Measurements from ENCODE around the gene DGCR2.

GRCh38 chr22:19114984-19115552 lies 7.1 kb downstream of the DGCR2 start:
- TF ChIP-seq CTCF (IDR thresholded peaks at IDR 0.05; ENCODE audit: control extremely low read depth in 1 of 3, insufficient read depth in 1 of 3, low read depth in 1 of 3, low read length in 3 of 3) (no peak), TCF12 (IDR thresholded peaks at IDR 0.05; ENCODE audit: low read depth, low read length) (no peak), CHD2 (IDR thresholded peaks at IDR 0.05; ENCODE audit: low read length) (no peak), POLR2AphosphoS5 (IDR thresholded peaks at IDR 0.05; ENCODE audit: low read depth, low read length) (no peak), YY1 (IDR thresholded peaks at IDR 0.05; ENCODE audit: low read depth, low read length) (no peak), SIN3A (conservative IDR thresholded peaks at IDR 0.05 in 1 of 2, IDR thresholded peaks at IDR 0.05 in 1 of 2; ENCODE audit: low read depth in 1 of 2, low read length in 2 of 2) (no peak), RFX5 (IDR thresholded peaks at IDR 0.05; ENCODE audit: borderline replicate concordance, low read depth, low read length) (no peak), SUZ12 (IDR thresholded peaks at IDR 0.05; ENCODE audit: low read length) (no peak), POLR2A (IDR thresholded peaks at IDR 0.05; ENCODE audit: control extremely low read depth in 1 of 2, low read depth in 2 of 2, low read length in 2 of 2) (no peak), JUN (IDR thresholded peaks at IDR 0.05; ENCODE audit: low read depth, low read length) (no peak), SAP30 (IDR thresholded peaks at IDR 0.05; ENCODE audit: insufficient read depth, insufficient replicate concordance, low read length) (no peak), RNF2 (IDR thresholded peaks at IDR 0.05; ENCODE audit: borderline replicate concordance, low read depth, low read length, missing control alignments, poor library complexity, severe bottlenecking) (no peak), GTF2F1 (IDR thresholded peaks at IDR 0.05; ENCODE audit: borderline replicate concordance, low read depth, low read length) (no peak), USF2 (IDR thresholded peaks at IDR 0.05; ENCODE audit: low read length) (no peak)

Measured in H1 (cell line).